A549 (cell line): ENCODE data around the gene TSPAN14. TPM values are rescaled to one million over a fixed set of nuclear protein-coding genes. Genes with fewer than 3 reads are reported as not detected.
"Not testable (repeated sequence)": the region's sequence is repeated elsewhere in the genome, so short reads cannot be mapped to it uniquely, and the experiment has no call there.

ENCODE experiments used
- ATAC-seq, 2 experiments: fragments of 200-7000 bp in 1 of 2; fragments of >200 bp in 1 of 2; cut with Nextera tagmentation in 1 of 2; cut with Tn5 transposase in 1 of 2; 3 replicates each; pipeline versions ENCODE4 v1.8.0 to v1.9.1; 2018 to 2020; ENCODE audit warnings: mild to moderate bottlenecking in 1 of 2, moderate library complexity in 1 of 2
- CTCF ChIA-PET: fragments of 300-600 bp; sonication (Branson Sonifier 250); formaldehyde crosslinking; extraction: SDS; loops from one replicate; lab custom pipeline; 2021; ENCODE audit warnings: antibody characterized with exemption, inconsistent platforms; lab: Yijun Ruan, JAX
- POLR2A ChIA-PET: fragments of 350-600 bp; formaldehyde crosslinking; extraction: SDS; loops from one replicate; lab custom pipeline; 2021; ENCODE audit warnings: antibody characterized with exemption, inconsistent platforms; lab: Yijun Ruan, JAX
- DNase-seq, 2 experiments: peaks; one replicate each; pipeline versions ENCODE4 v3.0.0 to v3.0.0-alpha.2; 2011 to 2016; ENCODE audit warnings: low read depth in 1 of 2, low spot score in 1 of 2
- FAIRE-seq: peaks from 2 replicates; lab custom pipeline; 2011; peaks lifted over from hg19 to GRCh38; lab: Jason Lieb, UNC
- H3K27ac ChIP-seq, 2 experiments: fragments of >200 bp; sonication (Bioruptor Twin); formaldehyde crosslinking; 3 replicates each; pipeline ENCODE4 v1.5.1; 2016 to 2017
- H3K4me1 ChIP-seq: fragments of >200 bp; sonication (Bioruptor Twin); formaldehyde crosslinking; 3 replicates; pipeline ENCODE4 v1.6.1; 2016
- H3K4me2 ChIP-seq: fragments of >200 bp; sonication (Bioruptor Twin); formaldehyde crosslinking; 3 replicates; pipeline ENCODE4 v1.6.1; 2016
- H3K4me3 ChIP-seq: fragments of >200 bp; sonication (Bioruptor Twin); formaldehyde crosslinking; 3 replicates; pipeline ENCODE4 v1.5.1; 2016
- H3K9me3 ChIP-seq: fragments of >200 bp; sonication (Bioruptor Twin); formaldehyde crosslinking; 3 replicates; pipeline ENCODE4 v1.6.1; 2016
- CHD4 ChIP-seq: fragments of 200-600 bp; sonication (generic); IDR thresholded peaks from 2 replicates; pipeline ENCODE4 v1.6.1; 2016; ENCODE audit warnings: antibody characterized with exemption, mild to moderate bottlenecking, borderline replicate concordance
- EHF ChIP-seq: fragments of 250-450 bp; sonication (Bioruptor Pico); IDR thresholded peaks from 2 replicates; pipeline ENCODE4 v1.5.0; 2020; ENCODE audit warnings: mild to moderate bottlenecking
- ESRRA ChIP-seq: fragments of 150-350 bp; IDR thresholded peaks from 2 replicates; pipeline ENCODE4 v1.6.1; 2014; ENCODE audit warnings: mild to moderate bottlenecking, low read length, borderline replicate concordance
- FOSB ChIP-seq: fragments of 250-450 bp; sonication (Bioruptor Pico); IDR thresholded peaks from 2 replicates; pipeline ENCODE4 v1.5.0; 2020; ENCODE audit warnings: mild to moderate bottlenecking, moderate library complexity
- FOXS1 ChIP-seq: fragments of 250-450 bp; sonication (Bioruptor Pico); IDR thresholded peaks from 2 replicates; pipeline ENCODE4 v1.5.0; 2020; ENCODE audit warnings: mild to moderate bottlenecking, moderate library complexity
- GATA3 ChIP-seq: IDR thresholded peaks from 2 replicates; pipeline ENCODE4 v1.6.1; 2012; ENCODE audit warnings: borderline replicate concordance
- HES2 ChIP-seq: fragments of >200 bp; sonication (Bioruptor Twin); formaldehyde crosslinking; IDR thresholded peaks from 2 replicates; pipeline ENCODE4 v1.6.1; 2016
- HEYL ChIP-seq: fragments of 250-450 bp; sonication (Bioruptor Pico); IDR thresholded peaks from 2 replicates; pipeline ENCODE4 v1.8.0; 2021; ENCODE audit warnings: mild to moderate bottlenecking, moderate library complexity
- JUNB ChIP-seq: fragments of >200 bp; sonication (Bioruptor Twin); formaldehyde crosslinking; IDR thresholded peaks from 2 replicates; pipeline ENCODE4 v1.6.1; 2016
- KDM5A ChIP-seq: fragments of 200-600 bp; sonication (generic); IDR thresholded peaks from 2 replicates; pipeline ENCODE4 v1.6.1; 2016; ENCODE audit warnings: antibody characterized with exemption, mild to moderate bottlenecking
- MAZ ChIP-seq: fragments of 150-350 bp; IDR thresholded peaks from 2 replicates; pipeline ENCODE4 v1.6.1; 2014; ENCODE audit warnings: antibody characterized with exemption, low read depth, low read length, borderline replicate concordance
- MYC ChIP-seq: IDR thresholded peaks from 2 replicates; pipeline ENCODE4 v1.6.1; 2012; ENCODE audit warnings: mild to moderate bottlenecking, inconsistent platforms, low read length, improper control_type of control experiment, borderline replicate concordance
- PBX3 ChIP-seq: IDR thresholded peaks from 2 replicates; pipeline ENCODE4 v1.6.1; 2012
- POLR2AphosphoS2 ChIP-seq: conservative IDR thresholded peaks from 2 replicates; pipeline ENCODE4 v1.6.1; 2012; ENCODE audit warnings: low read length, improper control_type of control experiment, inconsistent platforms
- RFX5 ChIP-seq: fragments of 450-650 bp; IDR thresholded peaks from 2 replicates; pipeline ENCODE4 v1.7.1; 2014; ENCODE audit warnings: antibody characterized with exemption, mild to moderate bottlenecking, moderate library complexity
- TP53 ChIP-seq: fragments of 250-450 bp; sonication (Bioruptor Pico); IDR thresholded peaks from 2 replicates; pipeline ENCODE4 v1.5.0; 2021; ENCODE audit warnings: mild to moderate bottlenecking, moderate library complexity
- ZFP36 ChIP-seq: fragments of 450-650 bp; IDR thresholded peaks from 2 replicates; pipeline ENCODE4 v1.6.1; 2014; ENCODE audit warnings: borderline replicate concordance; ENCODE audit not compliant: partially characterized antibody
- WGBS: methylation state at CpG from one replicate; pipeline ENCODE4 v1.1.6; 2017; ENCODE audit errors: missing lambda C conversion rate; 5-methylcytosine and 5-hydroxymethylcytosine counted together
- polyA plus RNA-seq, 4 experiments: library from polyadenylated mRNA; depleted of rRNA in 3 of 4; stranded (reverse); fragments of >200 nt; fragmentation: RNase III in 1 of 4; extraction: RNeasy Plus Mini Kit Qiagen cat#74134 plus additional on column Dnase treatment in 1 of 4; gene quantifications; 2 replicates in 3 of 4; 3 replicates in 1 of 4; pipeline ENCODE4 v1.2.3, GENCODE V29; 2011 to 2017
- TF ChIP-seq, protein P1 (sequence below): fragments of >200 bp; sonication (Bioruptor Twin); formaldehyde crosslinking; IDR thresholded peaks from 3 replicates; pipeline ENCODE4 v1.5.1; 2016

TSPAN14 gene
- polyA plus RNA-seq, 2 of the 4 experiments (the other 2 are of a cell fraction), result 87.0 to 124 TPM

- FAIRE-seq (no peak), DNase-seq (no peak), ATAC-seq (no peak)
- Histone ChIP-seq H3K27ac (no peak overlapping the region), H3K4me3 (no peak overlapping the region), H3K4me2 (no peak overlapping the region), H3K4me1 (peaks cover 10% of the 10 kb centered on the region; the same call in 2 of the 3 replicates), H3K9me3 (no peaks in the 10 kb centered on the region)
- POLR2A ChIA-PET, result no interaction called here
- CTCF ChIA-PET, result interaction anchor here (0.5 kb wide), 1 partner anchor 41 kb away, joined by 3 read pairs; no protein-coding TSS in a partner anchor
- WGBS, result 89% methylated on average over 15 of the region's 15 CpGs
- TF ChIP-seq GATA3, result no peak
- no peak for TF ChIP-seq CHD4
- no peak for TF ChIP-seq PBX3
- no peak for TF ChIP-seq ZFP36
- TF ChIP-seq EHF (CRISPR knock-in tag), result no peak
- TF ChIP-seq, protein P1, sequence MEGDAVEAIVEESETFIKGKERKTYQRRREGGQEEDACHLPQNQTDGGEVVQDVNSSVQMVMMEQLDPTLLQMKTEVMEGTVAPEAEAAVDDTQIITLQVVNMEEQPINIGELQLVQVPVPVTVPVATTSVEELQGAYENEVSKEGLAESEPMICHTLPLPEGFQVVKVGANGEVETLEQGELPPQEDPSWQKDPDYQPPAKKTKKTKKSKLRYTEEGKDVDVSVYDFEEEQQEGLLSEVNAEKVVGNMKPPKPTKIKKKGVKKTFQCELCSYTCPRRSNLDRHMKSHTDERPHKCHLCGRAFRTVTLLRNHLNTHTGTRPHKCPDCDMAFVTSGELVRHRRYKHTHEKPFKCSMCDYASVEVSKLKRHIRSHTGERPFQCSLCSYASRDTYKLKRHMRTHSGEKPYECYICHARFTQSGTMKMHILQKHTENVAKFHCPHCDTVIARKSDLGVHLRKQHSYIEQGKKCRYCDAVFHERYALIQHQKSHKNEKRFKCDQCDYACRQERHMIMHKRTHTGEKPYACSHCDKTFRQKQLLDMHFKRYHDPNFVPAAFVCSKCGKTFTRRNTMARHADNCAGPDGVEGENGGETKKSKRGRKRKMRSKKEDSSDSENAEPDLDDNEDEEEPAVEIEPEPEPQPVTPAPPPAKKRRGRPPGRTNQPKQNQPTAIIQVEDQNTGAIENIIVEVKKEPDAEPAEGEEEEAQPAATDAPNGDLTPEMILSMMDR, result no peak
- no peak for TF ChIP-seq HES2
- TF ChIP-seq FOXS1 (CRISPR knock-in tag), result no peak
- no peak for TF ChIP-seq POLR2AphosphoS2
- TF ChIP-seq MYC, result no peak
- no peak for TF ChIP-seq RFX5
- no peak for TF ChIP-seq MAZ
- no peak for TF ChIP-seq ESRRA
- no peak for TF ChIP-seq KDM5A
Measured at GRCh38 chr10:80416479-80417098, 37.5 kb upstream of the TSPAN14 start.

DNA sequence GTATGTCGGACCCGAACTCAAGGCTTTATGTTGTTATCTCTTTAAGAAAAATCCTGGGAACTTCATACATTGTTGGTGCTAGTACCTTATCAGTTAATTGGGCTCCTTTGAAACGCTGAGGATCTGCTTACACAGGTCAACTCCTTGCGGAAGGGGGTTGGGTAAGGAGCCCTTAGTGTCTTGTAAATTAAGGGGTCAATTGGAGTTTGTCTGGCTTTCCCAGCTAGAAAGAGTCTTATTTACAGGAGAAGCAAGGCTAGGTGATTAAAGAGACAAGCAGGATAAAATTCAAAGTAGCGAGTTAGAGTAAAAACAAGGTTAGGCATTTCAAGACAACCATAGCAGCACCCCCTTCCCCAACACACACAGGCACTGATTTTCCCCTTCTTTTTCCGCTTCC, 36.9 kb upstream of the TSPAN14 start:
- CTCF ChIA-PET, result interaction anchor here (1.6 kb wide), 1 partner anchor 10 kb away, joined by 8 read pairs; the partner anchor contains the start of gene PRXL2A
- H3K4me1 ChIP-seq, ATAC-seq, FAIRE-seq, POLR2A ChIA-PET, H3K9me3 ChIP-seq, H3K4me2 ChIP-seq, DNase-seq, H3K4me3 ChIP-seq, H3K27ac ChIP-seq: not testable (repeated sequence)
- 83% methylated on average over 6 of the region's 6 CpGs for whole genome bisulfite sequencing

DNA sequence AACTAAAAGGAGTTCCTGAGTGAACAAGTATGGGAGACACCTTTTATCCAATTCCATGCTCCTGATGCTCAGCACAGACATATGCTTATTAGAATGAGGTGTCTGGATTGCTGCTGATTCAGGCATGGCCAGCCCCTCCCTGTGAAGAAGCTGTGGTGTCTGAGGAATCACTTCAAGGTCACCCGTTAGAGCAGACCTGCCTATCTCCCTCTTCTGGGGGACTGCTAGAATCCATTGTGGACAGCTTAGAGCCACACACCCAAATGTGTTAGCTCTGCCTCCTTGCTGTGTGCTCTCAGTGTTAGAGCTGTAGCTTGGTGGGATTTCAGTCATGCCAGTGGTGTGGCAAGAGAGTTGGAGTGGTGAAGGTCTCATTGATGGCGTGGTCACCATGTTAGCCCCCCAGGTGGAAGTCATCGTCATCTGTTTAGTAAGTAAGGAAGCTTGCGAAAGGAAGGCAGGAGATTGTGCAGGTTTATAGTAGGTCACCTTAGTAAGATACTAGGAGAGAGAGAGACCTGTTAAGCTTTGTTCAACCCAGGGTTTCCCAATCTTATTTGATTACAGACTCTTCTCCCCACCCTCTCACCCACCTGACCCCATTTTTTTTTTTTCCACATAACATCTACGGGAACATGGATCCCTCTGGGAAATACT, 32.9 kb upstream of the TSPAN14 start:
- no peak for DNase-seq
- Histone ChIP-seq H3K4me1 (no peaks in the 10 kb centered on the region), H3K27ac (no peak overlapping the region), H3K4me2 (no peak overlapping the region), H3K4me3 (no peak overlapping the region), H3K9me3 (no peaks in the 10 kb centered on the region)
- CTCF ChIA-PET, result interaction anchor here (1.4 to 5.3 kb wide), 4 partner anchors 10 to 85 kb away, joined by 4 to 48 read pairs (median 8); no protein-coding TSS in a partner anchor
- 86% methylated on average over 5 of the region's 5 CpGs for WGBS
- ATAC-seq, result no peak
- POLR2A ChIA-PET, result interaction anchor here (2.5 kb wide), 1 partner anchor 13 kb away, joined by 8 read pairs; the partner anchor contains the start of gene PRXL2A
- no peak for FAIRE-seq
- no peak for TF ChIP-seq TP53 (CRISPR knock-in tag)
- no peak for TF ChIP-seq HES2
- TF ChIP-seq JUNB, result no peak
- no peak for TF ChIP-seq HEYL
- no peak for TF ChIP-seq FOSB
